AG04449 (cell line): Measurements from ENCODE around the gene EYS.
"Not testable (repeated sequence)": the region's sequence is repeated elsewhere in the genome, so short reads cannot be mapped to it uniquely, and the experiment has no call there.

Source experiments
- CTCF ChIA-PET: fragments of 350-600 bp; formaldehyde crosslinking; extraction: SDS; loops from one replicate; lab custom pipeline; 2021; ENCODE audit warnings: antibody characterized with exemption; lab: Yijun Ruan, JAX
- POLR2A ChIA-PET: fragments of 400-600, 350-600 bp; formaldehyde crosslinking; extraction: SDS; loops from one replicate; lab custom pipeline; 2020; ENCODE audit warnings: antibody characterized with exemption, inconsistent platforms; lab: Yijun Ruan, JAX
- DNase-seq: peaks from one replicate; pipeline ENCODE4 v3.0.0-alpha.2; 2010; ENCODE audit warnings: low read depth, low spot score
- H3K4me3 ChIP-seq: 2 replicates; pipeline ENCODE4 v1.5.1; 2011; ENCODE audit warnings: low read depth, mild to moderate bottlenecking, control low read depth, low read length
- CTCF ChIP-seq: IDR thresholded peaks from one replicate; pipeline ENCODE4 v1.5.1; 2011; ENCODE audit warnings: mild to moderate bottlenecking, moderate library complexity, low read length, control low read depth, inconsistent platforms; ENCODE audit not compliant: insufficient read depth; ENCODE audit errors: missing control alignments

EYS gene

DNA sequence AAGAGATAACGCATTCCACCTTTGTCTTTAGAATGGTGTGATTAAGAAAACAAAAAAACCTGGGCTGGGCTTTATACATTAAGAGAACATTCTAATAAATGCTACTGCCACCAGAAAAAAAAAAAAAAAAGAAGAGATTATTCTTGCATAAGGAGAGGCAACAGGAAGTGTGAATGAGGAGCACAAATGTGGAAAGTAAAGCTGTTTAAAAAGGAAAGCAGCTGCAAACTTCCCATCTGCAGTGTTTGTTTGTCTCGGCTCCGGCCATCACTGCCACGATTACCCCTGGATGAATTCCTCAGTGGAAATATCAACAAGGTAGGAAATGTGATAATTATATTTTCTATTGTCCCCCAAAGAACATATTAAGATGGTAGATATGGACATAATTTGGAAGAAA, 1847.5 kb downstream of the EYS start:
- POLR2A ChIA-PET = no interaction called here
- no peak for TF ChIP-seq CTCF
- no peak for DNase-seq
- CTCF ChIA-PET = interaction anchor here (0.6 kb wide), 1 partner anchor 1152 kb away, joined by 4 read pairs; no protein-coding TSS in a partner anchor
- H3K4me3 ChIP-seq = no peak overlapping the region

GRCh38 chr6:63858691-63859090, 1848.3 kb downstream of the EYS start:
- CTCF ChIA-PET = no interaction called here
- no peak overlapping the region for H3K4me3 ChIP-seq
- POLR2A ChIA-PET = no interaction called here
- TF ChIP-seq CTCF = no peak
- no peak for DNase-seq

DNA sequence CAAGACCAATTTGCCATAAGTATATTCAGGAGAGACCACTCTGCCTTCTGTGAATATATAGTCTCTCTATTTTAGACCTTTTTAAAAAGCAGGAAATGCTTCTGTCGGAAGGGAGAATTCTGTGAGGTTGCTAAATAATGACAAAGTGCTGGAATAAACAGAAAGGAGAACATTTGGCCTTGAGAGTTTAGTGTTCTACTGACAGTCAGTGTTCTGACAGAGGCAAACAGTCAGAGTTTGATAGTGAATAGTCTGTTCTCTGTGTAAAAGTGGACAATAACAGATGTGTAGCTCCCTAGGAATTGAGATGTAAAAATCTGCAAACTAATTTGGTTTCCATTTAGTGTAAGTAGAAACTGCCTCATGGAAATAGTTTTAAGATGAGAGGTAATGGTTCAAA, 1850.8 kb downstream of the EYS start:
- ChIA-PET POLR2A (no interaction called here), CTCF (no interaction called here)
- no peak for DNase-seq
- no peak for TF ChIP-seq CTCF
- no peak overlapping the region for H3K4me3 ChIP-seq

- ChIA-PET CTCF (interaction anchor here (1.0 kb wide), 1 partner anchor 30 kb away, joined by 3 read pairs; no protein-coding TSS in a partner anchor), POLR2A (no interaction called here)
- no peak overlapping the region for H3K4me3 ChIP-seq
- TF ChIP-seq CTCF = no peak
- peak; percentile 10 for DNase-seq
Observed at GRCh38 chr6:63844287-63844686, 1862.7 kb downstream of the EYS start.

DNA sequence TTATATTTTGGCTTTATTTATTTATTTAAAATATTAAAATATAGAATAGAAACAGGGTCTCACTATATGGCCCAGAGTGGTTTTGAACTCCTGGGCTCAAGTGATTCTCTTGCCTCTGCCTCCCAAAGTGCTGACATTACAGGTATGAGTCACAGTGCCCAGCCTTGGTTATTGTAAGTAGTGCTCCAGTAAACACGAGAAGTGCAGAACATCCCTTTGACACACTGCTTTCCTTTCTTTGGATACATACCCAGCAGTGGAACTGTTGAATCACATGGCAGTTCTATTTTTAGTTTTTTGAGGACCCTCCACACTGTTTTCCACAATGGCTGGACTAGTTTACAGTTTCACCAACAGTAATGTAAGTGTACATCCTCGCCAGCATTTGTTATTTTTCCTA, 1867.5 kb downstream of the EYS start:
- no peak for TF ChIP-seq CTCF
- POLR2A ChIA-PET = no interaction called here
- no peak overlapping the region for H3K4me3 ChIP-seq
- no peak for DNase-seq
- CTCF ChIA-PET = no interaction called here

- POLR2A ChIA-PET, DNase-seq, CTCF ChIA-PET, H3K4me3 ChIP-seq: not testable (repeated sequence)
Observed at GRCh38 chr6:63828678-63829077, 1878.3 kb downstream of the EYS start.

- TF ChIP-seq CTCF = no peak
- DNase-seq = no peak
- ChIA-PET POLR2A (no interaction called here), CTCF (no interaction called here)
- H3K4me3 ChIP-seq = no peak overlapping the region
Observed at GRCh38 chr6:63824722-63825121, 1882.3 kb downstream of the EYS start.
